CD4-positive, alpha-beta T cell (primary cell): Measurements from ENCODE around the gene USP3. TPM values are rescaled to one million over a fixed set of nuclear protein-coding genes. Genes with fewer than 3 reads are reported as not detected.

Experiments used
- ATAC-seq: fragments of 200-7000 bp; cut with Tn5 transposase; one replicate; pipeline ENCODE4 v1.10.0; 2022; ENCODE audit warnings: mild to moderate bottlenecking; ENCODE audit not compliant: poor library complexity
- CTCF ChIA-PET: fragments of 350-600 bp; sonication (Branson Sonifier 250); formaldehyde crosslinking; loops from one replicate; lab custom pipeline; 2021; ENCODE audit warnings: antibody characterized with exemption, inconsistent platforms; lab: Charles Lee
- POLR2A ChIA-PET: fragments of 350-600 bp; sonication (Branson Sonifier 250); formaldehyde crosslinking; loops from one replicate; lab custom pipeline; 2021; ENCODE audit warnings: antibody characterized with exemption, inconsistent platforms; lab: Charles Lee
- DNase-seq, 14 experiments: peaks; one replicate each; pipeline ENCODE4 v3.0.0-alpha.2; 2013 to 2020; ENCODE audit warnings: mixed read lengths in 2 of 14
- H3K27ac ChIP-seq, 2 donors: one replicate each; pipeline versions ENCODE4 v1.5.1 to v1.7.0; 2013; ENCODE audit warnings: low read length in 2 of 2, low read depth in 1 of 2, mild to moderate bottlenecking in 1 of 2
- H3K27me3 ChIP-seq, 2 experiments: 1 replicate in 1 of 2; 2 replicates in 1 of 2; pipeline versions ENCODE4 v1.6.1 to v1.7.0; 2013; ENCODE audit warnings: low read length in 2 of 2, control low read depth in 1 of 2, mild to moderate bottlenecking in 1 of 2, moderate library complexity in 1 of 2; ENCODE audit not compliant: insufficient read depth in 2 of 2, control insufficient read depth in 1 of 2
- H3K36me3 ChIP-seq: one replicate; pipeline ENCODE4 v1.6.1; 2013; ENCODE audit warnings: low read length, control low read depth; ENCODE audit not compliant: insufficient read depth
- H3K4me1 ChIP-seq: one replicate; pipeline ENCODE4 v1.6.1; 2013; ENCODE audit warnings: low read length, control low read depth; ENCODE audit not compliant: insufficient read depth
- H3K4me3 ChIP-seq: one replicate; pipeline ENCODE4 v1.5.1; 2013; ENCODE audit warnings: mild to moderate bottlenecking, low read length, moderate library complexity
- H3K9me3 ChIP-seq, 2 experiments: 1 replicate in 1 of 2; 2 replicates in 1 of 2; pipeline versions ENCODE4 v1.6.1 to v1.7.0; 2013; ENCODE audit warnings: low read length in 2 of 2, mild to moderate bottlenecking in 2 of 2, control low read depth in 1 of 2, moderate library complexity in 1 of 2; ENCODE audit not compliant: control insufficient read depth in 1 of 2, insufficient read depth in 1 of 2
- H3K27ac Mint-ChIP-seq: one replicate; pipeline ENCODE4 v1.8.0; 2020; ENCODE audit warnings: mixed read lengths
- H3K27me3 Mint-ChIP-seq: one replicate; pipeline ENCODE4 v1.8.0; 2021; ENCODE audit warnings: mixed read lengths
- H3K36me3 Mint-ChIP-seq: one replicate; pipeline ENCODE4 v1.8.0; 2021; ENCODE audit warnings: low read depth, mixed read lengths
- H3K4me1 Mint-ChIP-seq: one replicate; pipeline ENCODE4 v1.8.0; 2021; ENCODE audit warnings: low read depth, mixed read lengths
- H3K4me3 Mint-ChIP-seq: one replicate; pipeline ENCODE4 v1.8.0; 2020; ENCODE audit warnings: mild to moderate bottlenecking, mixed read lengths
- H3K9me3 Mint-ChIP-seq: one replicate; pipeline ENCODE4 v1.8.0; 2020; ENCODE audit warnings: mixed read lengths
- CTCF ChIP-seq: fragments of 200-600 bp; IDR thresholded peaks from one replicate; pipeline ENCODE4 v1.8.0; 2022; ENCODE audit warnings: antibody characterized with exemption, mild to moderate bottlenecking
- intact Hi-C, 2 experiments: fragments of 100-400 bp; cut with DNase I in 1 of 2; cut with micrococcal nuclease in 1 of 2; formaldehyde crosslinking; loops; one replicate each; pipeline versions ENCODE4 v1.15.1 to v1.9.0; 2023 to 2025; cut with DNase I, micrococcal nuclease
- total RNA-seq, 174 experiments: library from RNA in 2 of 174; stranded (reverse) in 2 of 174; gene quantifications; one replicate each; pipeline ENCODE4 v1.2.3 and lab custom pipeline; 2021 to 2026

Gene USP3
- total RNA-seq, 2 experiments from 2014 or later, result 280 to 282 TPM

GRCh38 chr15:63564093-63564492 lies 59.7 kb downstream of the USP3 start:
- Histone ChIP-seq H3K9me3 (no peaks in the 10 kb centered on the region), H3K4me3 (no peak overlapping the region), H3K27me3 (no peaks in the 10 kb centered on the region), H3K36me3 (peaks cover 94% of the 10 kb centered on the region), H3K4me1 (no peaks in the 10 kb centered on the region), H3K27ac (no peak overlapping the region)
- Mint-ChIP-seq H3K36me3 (peaks cover 86% of the 10 kb centered on the region), H3K4me3 (no peak overlapping the region), H3K9me3 (no peaks in the 10 kb centered on the region), H3K4me1 (peaks cover 22% of the 10 kb centered on the region), H3K27ac (peak overlapping the region; percentile 34), H3K27me3 (no peaks in the 10 kb centered on the region)
- POLR2A ChIA-PET, result no interaction called here
- DNase-seq, result no peak
- no peak for ATAC-seq
- TF ChIP-seq CTCF, result no peak
- intact Hi-C loops, result loop anchor here in 1 of 2 experiments (5.0 kb wide), 1 partner anchor 97 kb away; no protein-coding TSS in a partner anchor
- CTCF ChIA-PET, result interaction anchor here (1.2 to 2.3 kb wide), 2 partner anchors 11 to 97 kb away, joined by 4 to 15 read pairs; no protein-coding TSS in a partner anchor

GRCh38 chr15:63565536-63566186 lies 61.3 kb downstream of the USP3 start:
- H3K36me3 ChIP-seq, result peaks cover 95% of the 10 kb centered on the region
- ATAC-seq (no peak), DNase-seq (no peak)
- peak overlapping the region; percentile 34 for H3K27ac Mint-ChIP-seq
- H3K36me3 Mint-ChIP-seq, result peaks cover 86% of the 10 kb centered on the region
- peaks cover 20% of the 10 kb centered on the region for H3K4me1 Mint-ChIP-seq
- intact Hi-C loops, result no loop called here
- no peaks in the 10 kb centered on the region for H3K27me3 ChIP-seq
- no peak overlapping the region for H3K4me3 Mint-ChIP-seq
- no peaks in the 10 kb centered on the region for H3K9me3 Mint-ChIP-seq
- POLR2A ChIA-PET, result no interaction called here
- no peak overlapping the region for H3K4me3 ChIP-seq
- CTCF ChIA-PET, result interaction anchor here (1.1 to 2.3 kb wide), 2 partner anchors 45 to 99 kb away, joined by 3 to 15 read pairs; no protein-coding TSS in a partner anchor
- no peak overlapping the region for H3K27ac ChIP-seq
- no peaks in the 10 kb centered on the region for H3K4me1 ChIP-seq
- no peak for TF ChIP-seq CTCF
- no peaks in the 10 kb centered on the region for H3K9me3 ChIP-seq
- H3K27me3 Mint-ChIP-seq, result no peaks in the 10 kb centered on the region

- ChIA-PET CTCF (interaction anchor here (1.1 to 1.9 kb wide), 2 partner anchors 10 to 106 kb away, joined by 4 to 5 read pairs; no protein-coding TSS in a partner anchor), POLR2A (interaction anchor here (0.7 to 1.2 kb wide), 2 partner anchors 20 to 76 kb away, joined by 3 read pairs; no protein-coding TSS in a partner anchor)
- H3K4me1 ChIP-seq, result no peaks in the 10 kb centered on the region
- no peaks in the 10 kb centered on the region for H3K27me3 ChIP-seq
- peaks cover 91% of the 10 kb centered on the region for H3K36me3 ChIP-seq
- no peak overlapping the region for H3K4me3 ChIP-seq
- Mint-ChIP-seq H3K27me3 (no peaks in the 10 kb centered on the region), H3K9me3 (no peaks in the 10 kb centered on the region), H3K27ac (peak overlapping the region; percentile 53), H3K4me3 (no peak overlapping the region), H3K36me3 (peaks cover 93% of the 10 kb centered on the region), H3K4me1 (peaks cover 27% of the 10 kb centered on the region)
- H3K9me3 ChIP-seq, result no peaks in the 10 kb centered on the region
- H3K27ac ChIP-seq, result no peak overlapping the region
- ATAC-seq (no peak), DNase-seq (no peak)
- intact Hi-C loops, result loop anchor here in 1 of 2 experiments (2.0 to 5.0 kb wide), 2 partner anchors 16 to 74 kb away; no protein-coding TSS in a partner anchor
- no peak for TF ChIP-seq CTCF
These were observed 68.5 kb downstream of the USP3 start for GRCh38 chr15:63572749-63573464.
